Ramos (cell line): ENCODE measurements around the gene L3MBTL4.
"Not testable (repeated sequence)": the region's sequence is repeated elsewhere in the genome, so short reads cannot be mapped to it uniquely, and the experiment has no call there.

Source experiments
- in situ Hi-C: fragments of 300-500 bp; cut with MboI; formaldehyde crosslinking; loops from one replicate; pipeline ENCODE4 v1.14.3; 2022; ENCODE audit warnings: low sequenced_read_pairs; ENCODE audit not compliant: unreplicated experiment

The L3MBTL4 gene

GRCh38 chr18:6135029-6135428 is 279.7 kb downstream of the L3MBTL4 start:
- in situ Hi-C loops, result not testable (repeated sequence)

DNA sequence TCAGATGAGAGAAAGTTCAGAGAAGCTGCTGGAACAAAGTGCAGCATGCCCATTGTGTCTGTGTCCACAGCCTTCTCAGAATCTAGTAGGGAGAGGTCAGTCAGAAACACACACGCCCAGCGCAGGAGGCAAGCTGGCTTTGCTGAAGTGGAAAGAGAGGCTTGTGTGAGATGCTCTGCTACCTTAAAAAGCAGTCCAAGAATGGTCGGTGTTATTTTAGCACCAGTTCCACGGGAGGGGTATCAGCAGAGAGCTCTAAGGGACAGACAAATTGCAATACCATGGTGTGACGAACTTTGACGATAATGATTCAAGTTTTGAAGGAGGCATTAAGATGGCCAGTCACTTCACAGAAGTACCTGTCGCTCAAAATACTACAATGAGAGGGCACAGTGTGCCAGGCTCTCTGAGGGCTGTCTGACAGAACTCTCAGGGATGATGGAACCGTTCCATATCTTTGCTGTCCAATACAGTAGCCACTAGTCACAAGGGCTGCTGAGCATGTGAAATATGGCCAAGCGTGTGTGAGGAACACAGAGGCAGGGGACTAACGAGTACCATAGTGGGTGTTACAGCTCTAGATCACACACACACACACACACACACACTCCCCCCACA is 281.9 kb downstream of the L3MBTL4 start:
- in situ Hi-C loops, result no loop called here

- in situ Hi-C loops, result no loop called here
These were observed 293.9 kb downstream of the L3MBTL4 start for GRCh38 chr18:6120820-6121279.

DNA sequence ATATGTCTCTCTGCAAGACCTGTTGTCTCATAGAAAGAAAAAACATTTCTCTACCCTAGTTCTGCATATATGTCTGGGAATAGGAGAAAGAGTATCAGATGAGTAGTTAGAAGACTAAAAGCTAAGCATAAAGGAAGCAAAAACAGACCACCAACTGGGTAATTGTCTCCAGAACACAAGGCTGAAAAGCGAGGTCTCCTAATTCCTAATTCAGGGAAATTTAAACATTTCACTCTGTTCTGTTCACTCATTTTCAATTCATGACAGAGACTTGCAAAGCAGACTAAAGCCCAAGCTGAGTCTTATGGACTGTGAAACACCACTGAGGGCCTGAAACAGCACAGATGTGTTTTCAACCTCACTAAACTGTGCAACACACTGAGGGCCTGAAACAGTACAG is 294.9 kb downstream of the L3MBTL4 start:
- in situ Hi-C loops, result no loop called here

DNA sequence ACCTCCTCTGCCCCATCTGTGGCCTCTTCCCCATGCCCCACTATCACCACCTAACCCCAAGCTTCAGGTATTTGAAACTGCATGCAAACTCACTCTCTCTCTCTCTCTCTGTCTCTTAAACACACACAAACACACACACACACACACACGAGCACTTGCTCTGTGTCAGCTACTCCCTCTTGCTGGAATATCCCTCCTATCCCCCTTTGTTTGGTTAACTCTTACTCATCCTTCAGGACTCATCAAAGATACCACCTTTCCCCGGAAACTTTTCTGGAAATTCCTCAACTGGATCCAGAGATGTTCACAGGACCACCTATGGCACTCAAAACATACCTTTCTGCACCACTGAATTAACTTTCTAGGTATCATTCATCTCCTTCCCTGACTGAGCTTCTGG is 296.6 kb downstream of the L3MBTL4 start:
- in situ Hi-C loops, result no loop called here

DNA sequence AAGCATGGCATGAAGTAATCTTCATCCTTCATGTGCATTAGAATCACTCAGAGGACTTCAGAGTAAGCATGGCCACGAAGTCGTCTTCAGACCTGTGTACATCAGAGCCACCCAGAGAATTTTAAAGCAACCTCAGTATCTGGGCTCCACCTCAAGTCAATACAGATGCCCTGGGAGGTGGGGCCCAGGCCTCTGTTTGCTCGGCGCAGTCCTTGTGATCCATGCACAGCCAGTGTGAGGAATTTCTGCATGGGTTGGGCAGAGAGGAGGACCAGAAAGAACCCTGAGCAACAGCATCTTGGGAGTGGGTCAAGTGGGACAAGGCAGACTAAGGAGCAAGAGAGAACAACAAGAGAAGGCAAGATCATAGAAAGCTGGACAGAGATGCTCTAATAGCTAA is 299.0 kb downstream of the L3MBTL4 start:
- in situ Hi-C loops, result no loop called here

DNA sequence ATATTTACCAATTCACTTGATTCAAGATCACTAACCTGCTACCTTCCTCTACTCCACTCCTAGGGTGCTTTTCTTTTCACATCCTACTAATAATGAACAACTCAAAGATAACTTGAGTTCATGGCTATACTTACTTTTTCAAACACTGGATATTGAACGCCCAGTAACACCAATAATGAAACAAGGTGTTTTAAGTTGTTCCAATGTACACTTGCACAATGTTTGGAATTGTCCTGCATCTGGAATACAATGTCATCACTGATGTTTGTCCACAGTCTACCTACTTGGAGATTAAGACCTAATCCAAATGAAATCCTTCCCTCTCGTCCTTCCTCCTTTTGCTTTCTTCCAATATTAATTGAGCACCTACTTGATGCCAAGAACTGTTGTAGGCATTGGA is 301.1 kb downstream of the L3MBTL4 start:
- in situ Hi-C loops, result no loop called here

- in situ Hi-C loops, result no loop called here
These were observed 303.0 kb downstream of the L3MBTL4 start for GRCh38 chr18:6111726-6112125.

GRCh38 chr18:6109743-6110142 is 305.0 kb downstream of the L3MBTL4 start:
- in situ Hi-C loops, result no loop called here

DNA sequence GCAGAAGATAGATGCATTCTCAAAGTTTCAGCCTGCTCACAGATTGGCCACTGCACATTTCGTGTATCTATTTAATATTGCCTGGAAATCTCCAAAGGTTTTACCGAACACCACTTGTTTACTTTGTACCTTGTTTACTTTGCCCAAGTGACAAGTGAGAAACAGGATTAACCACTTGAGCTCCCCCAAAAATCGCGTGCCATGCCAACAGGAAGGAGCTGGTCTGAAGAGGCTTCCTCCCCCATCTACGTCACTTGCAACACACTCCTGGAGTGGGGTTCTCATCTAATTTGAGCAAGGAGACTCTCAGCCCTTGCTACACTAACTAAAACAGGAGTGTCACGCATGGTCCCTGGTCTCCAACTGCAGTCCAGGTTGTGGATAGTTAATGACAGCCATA is 306.9 kb downstream of the L3MBTL4 start:
- in situ Hi-C loops, result no loop called here

DNA sequence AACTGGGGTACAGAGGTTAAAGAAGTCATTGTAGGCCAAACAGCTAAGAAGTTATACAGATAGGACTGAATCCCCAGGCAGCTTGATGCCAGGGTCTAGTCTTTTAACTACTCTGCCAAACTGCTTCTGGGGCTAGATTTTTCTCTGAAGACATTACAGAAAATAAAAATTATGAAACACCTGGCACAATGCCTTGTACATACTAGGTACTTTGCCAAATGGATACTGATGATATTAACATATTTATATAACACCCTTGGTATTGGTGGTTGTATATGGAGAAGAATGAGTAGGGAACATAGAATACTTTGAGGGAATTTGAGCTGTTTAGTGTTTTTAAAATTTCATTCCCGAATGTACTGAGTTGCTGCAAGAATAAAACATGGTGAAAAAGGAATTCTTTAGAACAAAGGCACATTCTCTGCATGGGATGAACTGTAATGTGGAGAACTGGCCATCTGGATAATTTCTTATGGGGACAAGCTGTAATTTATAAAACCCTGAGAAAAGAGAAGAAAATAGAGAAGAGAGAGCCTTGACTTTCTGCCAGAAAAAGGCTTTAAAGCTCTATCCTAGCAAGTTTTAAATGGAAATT is 308.5 kb downstream of the L3MBTL4 start:
- in situ Hi-C loops, result no loop called here

GRCh38 chr18:6103741-6104140 is 311.0 kb downstream of the L3MBTL4 start:
- in situ Hi-C loops, result no loop called here

GRCh38 chr18:6096730-6097129 is 318.0 kb downstream of the L3MBTL4 start:
- in situ Hi-C loops, result no loop called here

GRCh38 chr18:6088432-6088831 is 326.3 kb downstream of the L3MBTL4 start:
- in situ Hi-C loops, result no loop called here

GRCh38 chr18:6086731-6087130 is 328.0 kb downstream of the L3MBTL4 start:
- in situ Hi-C loops, result no loop called here

DNA sequence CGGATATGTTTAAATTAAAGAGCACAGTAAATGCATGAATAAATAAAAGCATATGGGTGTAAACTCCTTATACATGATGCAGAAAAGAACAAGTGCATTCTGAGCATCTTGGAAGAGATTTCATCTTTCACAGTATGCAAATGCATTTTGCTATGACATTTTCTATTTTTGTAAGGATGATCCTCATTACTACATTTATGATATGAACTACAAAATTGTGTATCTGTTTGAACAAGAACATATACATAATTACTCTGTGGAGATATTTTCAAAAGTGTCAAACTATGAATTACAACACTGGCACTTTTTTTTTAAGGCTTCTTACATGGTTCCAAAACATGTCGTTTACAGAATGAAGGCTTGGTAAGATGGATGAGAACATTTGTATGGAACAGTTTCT is 335.3 kb downstream of the L3MBTL4 start:
- in situ Hi-C loops, result no loop called here

DNA sequence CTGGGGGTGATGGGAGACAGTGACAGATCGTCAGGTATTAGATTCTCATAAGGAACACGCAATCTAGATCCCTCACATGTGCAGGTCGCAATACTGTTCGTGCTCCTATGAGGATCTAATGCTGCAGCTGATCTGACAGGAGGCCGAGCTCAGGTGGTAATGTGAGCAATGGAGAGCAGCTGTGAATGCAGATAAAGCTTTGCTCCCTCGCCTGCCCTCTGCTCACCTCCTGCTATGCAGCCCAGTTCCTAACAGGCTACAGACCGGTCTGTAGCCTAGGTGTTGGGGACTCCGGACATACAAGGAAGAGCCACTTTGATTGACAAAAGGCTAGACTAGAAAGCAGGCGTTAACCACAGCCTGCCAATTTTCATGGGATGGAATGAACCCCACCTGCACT is 335.8 kb downstream of the L3MBTL4 start:
- in situ Hi-C loops, result no loop called here

DNA sequence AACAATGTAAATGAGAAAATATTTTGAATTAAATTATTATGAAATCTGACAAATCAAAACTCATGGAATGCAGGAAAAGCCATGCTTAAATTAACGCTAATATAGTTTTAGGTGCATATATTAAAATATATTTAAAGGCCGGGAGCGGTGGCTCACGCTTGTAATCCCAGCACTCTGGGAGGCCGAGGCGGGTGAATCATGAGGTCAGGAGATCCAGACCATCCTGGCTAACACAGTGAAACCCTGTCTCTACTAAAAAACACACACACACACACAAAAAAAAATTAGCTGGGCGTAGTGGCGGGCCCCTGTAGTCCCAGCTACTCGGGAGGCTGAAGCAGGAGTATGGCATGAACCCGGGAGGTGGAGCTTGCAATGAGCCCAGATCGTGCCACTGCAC is 342.3 kb downstream of the L3MBTL4 start:
- in situ Hi-C loops, result not testable (repeated sequence)

DNA sequence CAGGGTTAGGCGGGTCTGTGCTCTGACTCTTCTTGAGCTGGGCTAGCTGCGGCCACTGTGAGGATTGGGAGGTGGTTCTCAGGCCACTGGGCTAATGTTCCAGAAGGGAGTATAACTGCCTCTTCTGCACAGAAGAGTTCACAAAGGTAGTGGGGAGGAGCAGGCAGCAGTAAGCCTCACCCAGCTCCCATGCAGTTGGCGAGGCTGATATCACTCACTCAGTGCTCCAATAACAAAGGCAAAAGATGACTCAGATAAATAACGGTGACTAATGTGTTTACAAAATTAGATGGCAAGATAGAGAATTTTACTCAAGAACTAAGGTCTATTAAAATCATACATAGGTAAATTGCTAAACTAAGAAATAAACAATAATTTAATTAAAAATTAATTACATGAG is 345.2 kb downstream of the L3MBTL4 start:
- in situ Hi-C loops, result no loop called here

DNA sequence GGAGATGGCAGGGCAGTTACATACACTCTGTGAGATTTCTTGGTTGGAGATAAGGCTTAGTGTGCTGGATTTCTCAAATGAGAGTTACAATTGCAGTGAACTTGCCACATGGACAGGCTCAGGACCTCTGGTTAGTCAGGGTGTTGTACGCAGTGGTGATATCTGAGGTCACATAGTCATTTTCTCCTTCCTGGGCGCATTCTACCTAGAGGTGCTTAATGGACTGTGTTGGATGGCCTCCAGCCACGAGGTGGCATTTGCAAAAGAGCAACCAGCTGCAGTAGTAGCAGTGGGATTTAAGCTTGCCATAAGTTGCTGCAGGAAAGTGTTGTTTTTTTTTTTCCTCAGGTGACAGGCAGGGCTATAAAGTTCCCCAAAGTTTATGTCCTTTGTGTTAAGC is 345.6 kb downstream of the L3MBTL4 start:
- in situ Hi-C loops, result no loop called here

GRCh38 chr18:6060149-6060548 is 354.6 kb downstream of the L3MBTL4 start:
- in situ Hi-C loops, result no loop called here

GRCh38 chr18:6059551-6059950 is 355.2 kb downstream of the L3MBTL4 start:
- in situ Hi-C loops, result no loop called here
